H1 (cell line): ENCODE results near the gene MED16. TPM values are rescaled to one million over a fixed set of nuclear protein-coding genes. Genes with fewer than 3 reads are reported as not detected.
"Not testable (repeated sequence)": the region's sequence is repeated elsewhere in the genome, so short reads cannot be mapped to it uniquely, and the experiment has no call there.

Source experiments
- CTCF ChIA-PET: fragments of 300-600 bp; sonication (Branson Sonifier 250); formaldehyde crosslinking; loops from one replicate; lab custom pipeline; 2021; ENCODE audit not compliant: partially characterized antibody; lab: Charles Lee
- POLR2A ChIA-PET: fragments of 300-600 bp; sonication (Branson Sonifier 250); formaldehyde crosslinking; loops from one replicate; lab custom pipeline; 2021; ENCODE audit warnings: inconsistent platforms; ENCODE audit not compliant: partially characterized antibody; lab: Charles Lee
- DNase-seq, 2 experiments: peaks; one replicate each; pipeline versions ENCODE4 v3.0.0 to v3.0.0-alpha.2; 2010 to 2022; ENCODE audit warnings: low spot score in 2 of 2, low read depth in 1 of 2, mixed read lengths in 1 of 2
- FAIRE-seq: peaks from 2 replicates; lab custom pipeline; 2011; peaks lifted over from hg19 to GRCh38; lab: Jason Lieb, UNC
- H2AFZ ChIP-seq: 2 replicates; pipeline ENCODE4 v1.8.1; 2012; ENCODE audit warnings: low read length, inconsistent platforms
- H2AK5ac ChIP-seq: 2 replicates; pipeline ENCODE4 v1.6.1; 2013; ENCODE audit warnings: low read depth, low read length
- H2BK120ac ChIP-seq: replicated peaks from 2 replicates; pipeline ENCODE3; 2013; ENCODE audit warnings: low read depth, low read length, inconsistent platforms
- H2BK12ac ChIP-seq: 2 replicates; pipeline ENCODE4 v1.6.1; 2013; ENCODE audit warnings: low read depth, low read length
- H2BK15ac ChIP-seq: 2 replicates; pipeline ENCODE4 v1.6.1; 2013; ENCODE audit warnings: low read length
- H2BK20ac ChIP-seq: 2 replicates; pipeline ENCODE4 v1.6.1; 2013; ENCODE audit warnings: low read length
- H2BK5ac ChIP-seq: 2 replicates; pipeline ENCODE4 v1.6.1; 2013; ENCODE audit warnings: low read depth, low read length
- H3K14ac ChIP-seq: 2 replicates; pipeline ENCODE4 v1.6.1; 2013; ENCODE audit warnings: inconsistent platforms; ENCODE audit not compliant: insufficient read length
- H3K18ac ChIP-seq: 2 replicates; pipeline ENCODE4 v1.6.1; 2013; ENCODE audit warnings: low read length; ENCODE audit errors: extremely low read depth
- H3K23ac ChIP-seq: 2 replicates; pipeline ENCODE4 v1.6.1; 2013; ENCODE audit warnings: inconsistent platforms; ENCODE audit not compliant: insufficient read length
- H3K23me2 ChIP-seq: 2 replicates; pipeline ENCODE4 v1.6.1; 2013; ENCODE audit warnings: low read depth, low read length
- H3K27ac ChIP-seq: 2 replicates; pipeline ENCODE4 v1.6.1; 2011; ENCODE audit warnings: low read depth, low read length, inconsistent platforms
- H3K27me3 ChIP-seq, 4 experiments: replicated peaks in 1 of 4; 1 replicate in 1 of 4; 2 replicates in 3 of 4; pipeline versions ENCODE4 v1.6.1 to v1.8.1; 2011 to 2013; ENCODE audit warnings: low read length in 3 of 4, mild to moderate bottlenecking in 3 of 4, inconsistent platforms in 2 of 4, mixed read lengths in 2 of 4, moderate library complexity in 1 of 4; ENCODE audit not compliant: control insufficient read depth in 3 of 4, insufficient read depth in 3 of 4; ENCODE audit errors: extremely low read depth in 1 of 4
- H3K36me3 ChIP-seq, 4 experiments: 2 replicates each; pipeline versions ENCODE4 v1.6.1 to v1.8.1; 2011 to 2013; ENCODE audit warnings: mild to moderate bottlenecking in 4 of 4, low read length in 3 of 4, moderate library complexity in 2 of 4, control low read depth in 1 of 4, inconsistent platforms in 1 of 4; ENCODE audit not compliant: insufficient read depth in 4 of 4, control insufficient read depth in 2 of 4
- H3K4ac ChIP-seq: replicated peaks from 2 replicates; pipeline ENCODE3; 2013; ENCODE audit warnings: low read length, low read depth, mixed read lengths, inconsistent platforms; ENCODE audit not compliant: insufficient read length
- H3K4me1 ChIP-seq, 4 experiments: replicated peaks in 1 of 4; 1 replicate in 1 of 4; 2 replicates in 3 of 4; pipeline versions ENCODE4 v1.6.1 to v1.8.1; 2011 to 2013; ENCODE audit warnings: low read length in 3 of 4, inconsistent platforms in 2 of 4, mixed read lengths in 1 of 4; ENCODE audit not compliant: insufficient read depth in 4 of 4, control insufficient read depth in 3 of 4
- H3K4me2 ChIP-seq, 2 experiments: 2 replicates each; pipeline versions ENCODE4 v1.6.1 to v1.8.1; 2011 to 2013; ENCODE audit warnings: low read depth in 2 of 2, low read length in 2 of 2, control low read depth in 1 of 2, inconsistent platforms in 1 of 2, mild to moderate bottlenecking in 1 of 2; ENCODE audit not compliant: insufficient read depth in 1 of 2
- H3K4me3 ChIP-seq, 4 experiments: fragments of 200-600, 300-600 bp in 1 of 4; sonication (generic), shearing (Covaris generic), sonication (Bioruptor Twin) in 1 of 4; 2 replicates each; pipeline versions ENCODE4 v1.5.1 to v1.8.1; 2011 to 2016; ENCODE audit warnings: low read length in 4 of 4, low read depth in 3 of 4, control low read depth in 2 of 4, inconsistent platforms in 2 of 4, mild to moderate bottlenecking in 2 of 4, mixed read lengths in 1 of 4, moderate library complexity in 1 of 4; ENCODE audit not compliant: insufficient read depth in 2 of 4; ENCODE audit errors: extremely low read depth in 1 of 4
- H3K56ac ChIP-seq: replicated peaks from 2 replicates; pipeline ENCODE3; 2013; ENCODE audit warnings: low read depth, mild to moderate bottlenecking, mixed read lengths, low read length, inconsistent platforms; ENCODE audit not compliant: insufficient read length
- H3K79me1 ChIP-seq: 2 replicates; pipeline ENCODE4 v1.6.1; 2013; ENCODE audit warnings: low read depth, low read length, control low read depth
- H3K79me2 ChIP-seq, 2 experiments: 2 replicates each; pipeline versions ENCODE4 v1.6.1 to v1.8.1; 2012 to 2013; ENCODE audit warnings: low read length in 2 of 2, mild to moderate bottlenecking in 2 of 2, inconsistent platforms in 1 of 2; ENCODE audit not compliant: insufficient read depth in 2 of 2, control insufficient read depth in 1 of 2
- H3K9ac ChIP-seq, 4 experiments: replicated peaks in 1 of 4; 1 replicate in 1 of 4; 2 replicates in 3 of 4; pipeline versions ENCODE4 v1.6.1 to v1.8.1; 2011 to 2013; ENCODE audit warnings: low read depth in 3 of 4, low read length in 3 of 4, control low read depth in 2 of 4, mild to moderate bottlenecking in 2 of 4, moderate library complexity in 2 of 4, inconsistent platforms in 1 of 4; ENCODE audit errors: extremely low read depth in 1 of 4
- H3K9me3 ChIP-seq, 2 experiments: 2 replicates each; pipeline versions ENCODE4 v1.6.1 to v1.8.1; 2012 to 2013; ENCODE audit warnings: mild to moderate bottlenecking in 2 of 2, moderate library complexity in 2 of 2, control low read depth in 1 of 2, inconsistent platforms in 1 of 2, low read depth in 1 of 2, low read length in 1 of 2, mixed read lengths in 1 of 2; ENCODE audit not compliant: insufficient read depth in 2 of 2
- H4K20me1 ChIP-seq, 2 experiments: replicated peaks in 1 of 2; 2 replicates each; pipeline versions ENCODE3 to v1.8.1; 2011 to 2013; ENCODE audit warnings: inconsistent platforms in 2 of 2, low read length in 2 of 2, mild to moderate bottlenecking in 1 of 2; ENCODE audit not compliant: insufficient read depth in 2 of 2, control insufficient read depth in 1 of 2
- H4K5ac ChIP-seq: 2 replicates; pipeline ENCODE4 v1.6.1; 2013; ENCODE audit warnings: low read length, low read depth, mixed read lengths, inconsistent platforms; ENCODE audit not compliant: insufficient read length
- H4K8ac ChIP-seq: 2 replicates; pipeline ENCODE4 v1.8.0; 2013; ENCODE audit warnings: mild to moderate bottlenecking, moderate library complexity, low read length, inconsistent platforms; ENCODE audit not compliant: insufficient read depth; ENCODE audit errors: extremely low read depth
- H4K91ac ChIP-seq: replicated peaks from 2 replicates; pipeline ENCODE3; 2013; ENCODE audit warnings: low read length, mixed read lengths, inconsistent platforms; ENCODE audit not compliant: insufficient read length
- WGBS, 2 experiments: shearing (Covaris generic) in 1 of 2; methylation state at CpG; one replicate each; pipeline versions ENCODE4 v1.1.6 to v1.1.7; 2013 to 2015; ENCODE audit warnings: low lambda C conversion rate in 2 of 2, mixed read lengths in 2 of 2, inconsistent platforms in 1 of 2, low coverage in 1 of 2, missing lambda C conversion rate in 1 of 2; ENCODE audit not compliant: insufficient replicate concordance in 2 of 2, insufficient coverage in 1 of 2, insufficient read length in 1 of 2; ENCODE audit errors: extremely low coverage in 1 of 2, missing lambda C conversion rate in 1 of 2; 5-methylcytosine and 5-hydroxymethylcytosine counted together
- polyA plus RNA-seq, 7 experiments: library from polyadenylated mRNA; depleted of rRNA in 3 of 7; stranded (reverse) in 5 of 7; unstranded in 2 of 7; fragments of >200 nt in 5 of 7; fragments of 200-250 nt in 2 of 7; gene quantifications; 1 replicate in 5 of 7; 2 replicates in 1 of 7; 4 replicates in 1 of 7; pipeline versions ENCODE4 v1.2.1 to v1.2.3, GENCODE V29; 2011 to 2013; ENCODE audit warnings: missing spikeins in 2 of 7, mixed read lengths in 2 of 7
- total RNA-seq: library from RNA; stranded (reverse); fragmentation: NEBNext Ultra II Directional; extraction: Animal tissue kit (Norgen Biotek cat#: 25700); gene quantifications from 2 replicates; pipeline ENCODE4 v1.2.1, GENCODE V29; 2021

The MED16 gene
- total and polyA plus RNA-seq, 2 of the 8 experiments (the other 6 are each of a cell fraction or from before 2014, with no cell fraction given) = 51.0 to 67.2 TPM

DNA sequence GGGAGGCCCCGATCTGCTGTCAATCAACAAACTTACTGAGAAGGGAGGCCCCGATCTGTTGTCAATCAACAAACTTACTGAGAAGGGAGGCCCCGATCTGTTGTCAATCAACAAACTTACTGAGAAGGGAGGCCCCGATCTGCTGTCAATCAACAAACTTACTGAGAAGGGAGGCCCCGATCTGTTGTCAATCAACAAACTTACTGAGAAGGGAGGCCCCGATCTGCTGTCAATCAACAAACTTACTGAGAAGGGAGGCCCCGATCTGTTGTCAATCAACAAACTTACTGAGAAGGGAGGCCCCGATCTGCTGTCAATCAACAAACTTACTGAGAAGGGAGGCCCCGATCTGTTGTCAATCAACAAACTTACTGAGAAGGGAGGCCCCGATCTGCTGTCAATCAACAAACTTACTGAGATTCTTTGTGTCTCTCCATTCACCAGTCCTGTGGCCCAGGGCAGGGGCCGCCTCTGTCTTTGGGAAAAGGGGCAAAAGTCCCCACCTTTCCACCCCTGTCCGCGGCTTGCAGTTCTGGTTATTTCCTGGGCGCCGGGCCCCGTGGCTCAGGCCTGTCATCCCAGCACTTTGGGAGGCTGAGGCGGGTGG is 39.3 kb downstream of the MED16 start:
- H2AK5ac ChIP-seq, H3K4ac ChIP-seq, H4K91ac ChIP-seq, H3K18ac ChIP-seq, H2AFZ ChIP-seq, H3K4me3 ChIP-seq, H2BK12ac ChIP-seq, H3K14ac ChIP-seq, H2BK20ac ChIP-seq, H2BK15ac ChIP-seq, H3K9ac ChIP-seq, H3K23ac ChIP-seq, H3K23me2 ChIP-seq, H3K79me2 ChIP-seq, H4K8ac ChIP-seq, H2BK5ac ChIP-seq, H3K4me1 ChIP-seq, H3K4me2 ChIP-seq, H2BK120ac ChIP-seq, FAIRE-seq, H4K20me1 ChIP-seq, H3K9me3 ChIP-seq, H4K5ac ChIP-seq, H3K79me1 ChIP-seq, DNase-seq, H3K56ac ChIP-seq, H3K27me3 ChIP-seq, H3K36me3 ChIP-seq, H3K27ac ChIP-seq: not testable (repeated sequence)
- ChIA-PET CTCF (interaction anchor here (0.6 to 0.8 kb wide), 2 partner anchors 83 to 120 kb away, joined by 3 to 4 read pairs; no protein-coding TSS in a partner anchor), POLR2A (interaction anchor here (0.9 kb wide), 1 partner anchor 40 kb away, joined by 4 read pairs; no protein-coding TSS in a partner anchor)
- 94% methylated on average over 7 of the region's 17 CpGs; no CpG with 5 or more reads in 1 of the 2 experiments for WGBS, 2 experiments
